ENCODE data around the gene TAGLN. TPM values are rescaled to one million over a fixed set of nuclear protein-coding genes. Genes with fewer than 3 reads are reported as not detected.

TAGLN gene
- total and polyA plus RNA-seq, 10 donors: 117 to 1,088 (median 350) TPM

- H3K9me3 ChIP-seq: no peaks in the 10 kb centered on the region
- peaks cover 0 to 45% (median 26%) of the 10 kb centered on the region in 6 donors for H3K36me3 ChIP-seq
- DNase-seq: peak; percentile 95
- intact Hi-C loops (cut with DNase I; ENCODE audit: low total_unique reads): loop anchor here (10.0 kb wide), 1 partner anchor 93 kb away; the partner anchor contains the start of gene CEP164
- peak within 1 kb of the TSS; percentile 81 to 95 (median 91) for H3K4me3 ChIP-seq
- H3K27ac ChIP-seq: peak within 1 kb of the TSS; percentile 91 to 98 (median 94)
- WGBS, 5 donors: 0 to 1% (median 0%) methylated on average over 21 to 94 of the region's 94 CpGs
- peak; percentile 31 to 79 (median 69) for TF ChIP-seq POLR2AphosphoS5 (IDR thresholded peaks at IDR 0.05)
- TF ChIP-seq POLR2A (IDR thresholded peaks at IDR 0.05): no peak
- peak; percentile 80 to 99 (median 93) for TF ChIP-seq CTCF (IDR thresholded peaks at IDR 0.05 in 8 of 11, conservative IDR thresholded peaks at IDR 0.05 in 3 of 11)
- no peaks in the 10 kb centered on the region for H3K27me3 ChIP-seq (replicated peaks in 1 of 7)
- H3K4me1 ChIP-seq: peaks cover 34 to 57% (median 45%) of the 10 kb centered on the region in 6 donors
These were observed 33.1 kb downstream of the TAGLN start, which contains the start of gene RNF214 for GRCh38 chr11:117232092-117232878. TSS of gene RNF214 (plus strand) at chr11:117232671. CDS start at chr11:117234273, 1,602 bp downstream.

DNA sequence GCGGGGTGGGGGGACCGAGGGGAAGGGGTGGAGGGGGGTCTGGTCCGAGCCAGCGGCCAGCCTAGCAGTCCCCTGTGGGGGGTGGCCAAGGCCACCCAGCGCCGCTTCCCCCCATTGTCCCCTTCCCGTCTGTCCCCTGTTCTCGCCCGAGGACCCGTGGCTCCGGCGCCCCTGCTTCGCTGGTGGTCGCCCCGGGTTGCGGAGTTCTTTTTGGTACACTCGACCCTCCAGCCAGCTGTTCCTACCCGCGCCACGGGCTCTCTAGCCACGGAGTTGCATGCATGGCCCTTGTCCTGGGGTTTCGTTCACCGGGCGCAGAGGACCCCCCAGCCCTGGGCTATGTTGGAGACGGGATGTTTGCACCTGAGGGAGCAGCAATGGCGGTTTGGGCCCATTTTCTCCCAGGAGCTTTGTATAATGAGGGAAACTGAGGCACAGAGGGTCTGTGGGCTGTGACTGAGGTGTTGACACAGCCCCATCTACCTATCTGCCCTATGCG, 33.8 kb downstream of the TAGLN start:
- intact Hi-C loops (cut with DNase I; ENCODE audit: low total_unique reads): loop anchor here (10.0 kb wide), 1 partner anchor 92 kb away; the partner anchor contains the start of gene CEP164
- H3K27me3 ChIP-seq (replicated peaks in 1 of 7): no peaks in the 10 kb centered on the region
- H3K4me3 ChIP-seq: peak overlapping the region; percentile 81 to 95 (median 91)
- DNase-seq: peak; percentile 90
- H3K4me1 ChIP-seq: peaks cover 34 to 57% (median 45%) of the 10 kb centered on the region in 6 donors
- H3K9me3 ChIP-seq: no peaks in the 10 kb centered on the region
- H3K36me3 ChIP-seq: peaks cover 0 to 39% (median 19%) of the 10 kb centered on the region in 6 donors
- TF ChIP-seq POLR2A (IDR thresholded peaks at IDR 0.05) (no peak), POLR2AphosphoS5 (IDR thresholded peaks at IDR 0.05) (no peak), CTCF (IDR thresholded peaks at IDR 0.05 in 8 of 11, conservative IDR thresholded peaks at IDR 0.05 in 3 of 11) (no peak)
- H3K27ac ChIP-seq: peak overlapping the region; percentile 91 to 98 (median 94)
- WGBS, 5 donors: 2 to 6% (median 4%) methylated on average over 10 to 27 of the region's 27 CpGs

- Histone ChIP-seq H3K4me1 (peaks cover 7 to 19% (median 14%) of the 10 kb centered on the region in 6 donors), H3K9me3 (no peaks in the 10 kb centered on the region), H3K36me3 (peaks cover 0 to 68% (median 33%) of the 10 kb centered on the region in 6 donors), H3K4me3 (no peak overlapping the region), H3K27me3 (replicated peaks in 1 of 7) (no peaks in the 10 kb centered on the region), H3K27ac (no peak overlapping the region)
- DNase-seq: no peak
- intact Hi-C loops (cut with DNase I; ENCODE audit: low total_unique reads): loop anchor here (10.0 kb wide), 1 partner anchor 87 kb away; the partner anchor contains the start of gene CEP164
- TF ChIP-seq CTCF (IDR thresholded peaks at IDR 0.05 in 8 of 11, conservative IDR thresholded peaks at IDR 0.05 in 3 of 11): no peak
- no peak for TF ChIP-seq POLR2AphosphoS5 (IDR thresholded peaks at IDR 0.05)
- no peak for TF ChIP-seq POLR2A (IDR thresholded peaks at IDR 0.05)
- 87 to 95% (median 91%) methylated on average over 5 of the region's 5 CpGs for WGBS, 5 donors
These were observed 39.1 kb downstream of the TAGLN start for GRCh38 chr11:117238221-117238620.

- TF ChIP-seq POLR2AphosphoS5 (IDR thresholded peaks at IDR 0.05): no peak
- TF ChIP-seq POLR2A (IDR thresholded peaks at IDR 0.05): no peak
- no peak for TF ChIP-seq CTCF (IDR thresholded peaks at IDR 0.05 in 8 of 11, conservative IDR thresholded peaks at IDR 0.05 in 3 of 11)
- 73 to 95% (median 90%) methylated on average over 6 of the region's 6 CpGs for WGBS, 5 donors
- intact Hi-C loops (cut with DNase I; ENCODE audit: low total_unique reads): loop anchor here (10.0 kb wide), 1 partner anchor 86 kb away; the partner anchor contains the start of gene CEP164
- no peaks in the 10 kb centered on the region for H3K9me3 ChIP-seq
- peaks cover 0 to 8% (median 4%) of the 10 kb centered on the region in 6 donors for H3K4me1 ChIP-seq
- peaks cover 0 to 79% (median 41%) of the 10 kb centered on the region in 6 donors for H3K36me3 ChIP-seq
- no peak overlapping the region for H3K4me3 ChIP-seq
- H3K27me3 ChIP-seq (replicated peaks in 1 of 7): no peaks in the 10 kb centered on the region
- no peak overlapping the region for H3K27ac ChIP-seq
- no peak for DNase-seq
These were observed 40.1 kb downstream of the TAGLN start for GRCh38 chr11:117239295-117239694.
